ENCODE measurements around the gene PCDHGC3.

Gene PCDHGC3

GRCh38 chr5:141504216-141504615 lies 28.4 kb downstream of the PCDHGC3 start:
- ChIA-PET CTCF (interaction anchor here (0.9 to 3.6 kb wide), 2 partner anchors 9 to 10 kb away, joined by 4 to 15 read pairs; no protein-coding TSS in a partner anchor), POLR2A (no interaction called here)
- H3K4me3 ChIP-seq (ENCODE audit: low read depth, low read length) = no peak overlapping the region
- H3K9me3 ChIP-seq (ENCODE audit: control insufficient read depth, insufficient read depth, low read depth, low read length) = no peaks in the 10 kb centered on the region
- H3K4me1 ChIP-seq (ENCODE audit: control insufficient read depth, insufficient read depth, low read length) = no peaks in the 10 kb centered on the region
- TF ChIP-seq ZNF449 (tag by site-specific recombination; IDR thresholded peaks at IDR 0.05) = no peak
- no peak for TF ChIP-seq ZBTB8A (tag by site-specific recombination; IDR thresholded peaks at IDR 0.05)
- no peaks in the 10 kb centered on the region for H3K36me3 ChIP-seq (ENCODE audit: control insufficient read depth in 2 of 2, insufficient read depth in 1 of 2, low read length in 2 of 2)
- no peak overlapping the region for H3K27ac ChIP-seq (ENCODE audit: extremely low read depth, low read depth, low read length)

GRCh38 chr5:141506381-141507155 lies 30.8 kb downstream of the PCDHGC3 start:
- H3K27ac ChIP-seq (ENCODE audit: extremely low read depth, low read depth, low read length) = no peak overlapping the region
- no peak overlapping the region for H3K4me3 ChIP-seq (ENCODE audit: low read depth, low read length)
- TF ChIP-seq ZNF664 (tag by site-specific recombination; IDR thresholded peaks at IDR 0.05) = no peak
- no peak for TF ChIP-seq PATZ1 (tag by site-specific recombination; IDR thresholded peaks at IDR 0.05)
- TF ChIP-seq ZNF518A (tag by site-specific recombination; conservative IDR thresholded peaks at IDR 0.05; ENCODE audit: low read depth) = no peak
- TF ChIP-seq ZNF366 (tag by site-specific recombination; conservative IDR thresholded peaks at IDR 0.05) = no peak
- TF ChIP-seq ZNF148 (tag by site-specific recombination; IDR thresholded peaks at IDR 0.05; ENCODE audit: borderline replicate concordance) = no peak
- no peak for TF ChIP-seq ZNF280D (tag by site-specific recombination; IDR thresholded peaks at IDR 0.05)
- no peak for TF ChIP-seq BCL11B (tag by site-specific recombination; IDR thresholded peaks at IDR 0.05; ENCODE audit: low read depth)
- no peak for TF ChIP-seq RBAK (tag by site-specific recombination; IDR thresholded peaks at IDR 0.05)
- no peak for TF ChIP-seq ZNF600 (tag by site-specific recombination; IDR thresholded peaks at IDR 0.05)
- no peak for TF ChIP-seq ZNF423 (tag by site-specific recombination; IDR thresholded peaks at IDR 0.05)
- TF ChIP-seq ZNF146 (tag by site-specific recombination; IDR thresholded peaks at IDR 0.05) = no peak
- no peak for TF ChIP-seq ZNF433 (tag by site-specific recombination; IDR thresholded peaks at IDR 0.05; ENCODE audit: low read depth)
- TF ChIP-seq ZNF394 (tag by site-specific recombination; IDR thresholded peaks at IDR 0.05; ENCODE audit: borderline replicate concordance) = no peak
- TF ChIP-seq ZNF488 (tag by site-specific recombination; IDR thresholded peaks at IDR 0.05) = no peak
- no peak for TF ChIP-seq KLF1 (tag by site-specific recombination; IDR thresholded peaks at IDR 0.05)

More at GRCh38 chr5:141506381-141507155, 30.8 kb downstream of the PCDHGC3 start:
- no peaks in the 10 kb centered on the region for H3K4me1 ChIP-seq (ENCODE audit: control insufficient read depth, insufficient read depth, low read length)
- POLR2A ChIA-PET = interaction anchor here (0.8 kb wide), 1 partner anchor 9 kb away, joined by 5 read pairs; no protein-coding TSS in a partner anchor
- H3K36me3 ChIP-seq (ENCODE audit: control insufficient read depth in 2 of 2, insufficient read depth in 1 of 2, low read length in 2 of 2) = peaks cover 0 to 5% of the 10 kb centered on the region in 2 experiments; a peak in 1 of 3 replicates
- H3K9me3 ChIP-seq (ENCODE audit: control insufficient read depth, insufficient read depth, low read depth, low read length) = no peaks in the 10 kb centered on the region
- CTCF ChIA-PET = interaction anchor here (1.7 to 2.0 kb wide), 2 partner anchors 16 to 19 kb away, joined by 9 to 11 read pairs; no protein-coding TSS in a partner anchor

All from HEK293 (cell line).